Kidney tubule cell (primary cell): ENCODE results near the gene IGHMBP2.

Experiments used
- DNase-seq: peaks from one replicate; pipeline ENCODE4 v3.0.0-alpha.2; 2018; ENCODE audit warnings: low spot score

The IGHMBP2 gene

GRCh38 chr11:68980776-68981065 lies 77.0 kb downstream of the IGHMBP2 start, which contains the start of gene MRGPRD:
TSS of gene MRGPRD (minus strand) at chr11:68980986. CDS start at chr11:68980986, 0 bp downstream.
- DNase-seq: no peak

- no peak for DNase-seq
Measured at GRCh38 chr11:68982134-68982533, 78.4 kb downstream of the IGHMBP2 start.

GRCh38 chr11:68983801-68984200 lies 80.1 kb downstream of the IGHMBP2 start:
- no peak for DNase-seq

GRCh38 chr11:68987211-68987610 lies 83.5 kb downstream of the IGHMBP2 start:
- no peak for DNase-seq

- DNase-seq: no peak
Measured at GRCh38 chr11:68988491-68988890, 84.8 kb downstream of the IGHMBP2 start.
